HepG2 (cell line): ENCODE measurements around the gene RAB43. TPM values are rescaled to one million over a fixed set of nuclear protein-coding genes. Genes with fewer than 3 reads are reported as not detected.

ENCODE experiments used
- AFF4 ChIP-seq: sonication (generic); formaldehyde crosslinking; IDR thresholded peaks from 2 replicates; pipeline ENCODE4 v1.4.0; 2020; ENCODE audit warnings: missing genetic modification reagents
- DZIP1 ChIP-seq: sonication (generic); formaldehyde crosslinking; IDR thresholded peaks from 2 replicates; pipeline ENCODE4 v1.5.0; 2020; ENCODE audit warnings: mild to moderate bottlenecking, missing genetic modification reagents
- NFIC ChIP-seq: IDR thresholded peaks from 2 replicates; pipeline ENCODE4 v1.6.1; 2012; ENCODE audit warnings: mild to moderate bottlenecking, low read length, inconsistent platforms
- PRDM10 ChIP-seq: sonication (generic); formaldehyde crosslinking; IDR thresholded peaks from 2 replicates; pipeline ENCODE4 v1.4.0; 2020; ENCODE audit warnings: low read depth, missing genetic modification reagents
- TFAP4 ChIP-seq: sonication (generic); IDR thresholded peaks from 2 replicates; pipeline ENCODE4 v1.6.1; 2016; ENCODE audit warnings: low read depth, borderline replicate concordance
- ZNF124 ChIP-seq: sonication (generic); formaldehyde crosslinking; IDR thresholded peaks from 2 replicates; pipeline ENCODE4 v1.4.0; 2020; ENCODE audit warnings: missing genetic modification reagents
- ZNF558 ChIP-seq: sonication (generic); formaldehyde crosslinking; IDR thresholded peaks from 2 replicates; pipeline ENCODE4 v1.9.0; 2022; ENCODE audit warnings: mild to moderate bottlenecking, missing genetic modification reagents, borderline replicate concordance
- ZNF619 ChIP-seq: sonication (generic); formaldehyde crosslinking; IDR thresholded peaks from 2 replicates; pipeline ENCODE4 v1.4.0; 2020; ENCODE audit warnings: mild to moderate bottlenecking, missing genetic modification reagents
- polyA plus RNA-seq, 8 experiments: library from polyadenylated mRNA; depleted of rRNA in 3 of 8; stranded (reverse) in 7 of 8; unstranded in 1 of 8; fragments of >200 nt; fragmentation: Illumina TruSeq in 4 of 8; extraction: Trizol in 4 of 8; gene quantifications; 2 replicates each; pipeline versions ENCODE4 v1.2.1 to v1.2.3, GENCODE V29; 2011 to 2016; ENCODE audit warnings: low read depth in 4 of 8, missing spikeins in 1 of 8, mixed read lengths in 1 of 8; ENCODE audit not compliant: insufficient read depth in 1 of 8
- total RNA-seq, 5 experiments: library from RNA; depleted of rRNA; stranded (reverse); fragments of >200 nt; fragmentation: Illumina TruSeq; extraction: Trizol; gene quantifications; 2 replicates each; pipeline ENCODE4 v1.2.3, GENCODE V29; 2016; ENCODE audit warnings: low read depth in 1 of 5
- TF ChIP-seq, protein P1 (sequence below): sonication (generic); formaldehyde crosslinking; IDR thresholded peaks from 2 replicates; pipeline ENCODE4 v1.5.1; 2020; ENCODE audit warnings: mild to moderate bottlenecking, missing genetic modification reagents
- TF ChIP-seq, protein P2 (sequence below): sonication (generic); formaldehyde crosslinking; IDR thresholded peaks from 2 replicates; pipeline ENCODE4 v1.5.0; 2020; ENCODE audit warnings: missing genetic modification reagents

Gene RAB43
- total and polyA plus RNA-seq, 2 of the 13 experiments (the other 11 are each of a cell fraction or from before 2014, with no cell fraction given): 11.8 to 18.4 TPM

DNA sequence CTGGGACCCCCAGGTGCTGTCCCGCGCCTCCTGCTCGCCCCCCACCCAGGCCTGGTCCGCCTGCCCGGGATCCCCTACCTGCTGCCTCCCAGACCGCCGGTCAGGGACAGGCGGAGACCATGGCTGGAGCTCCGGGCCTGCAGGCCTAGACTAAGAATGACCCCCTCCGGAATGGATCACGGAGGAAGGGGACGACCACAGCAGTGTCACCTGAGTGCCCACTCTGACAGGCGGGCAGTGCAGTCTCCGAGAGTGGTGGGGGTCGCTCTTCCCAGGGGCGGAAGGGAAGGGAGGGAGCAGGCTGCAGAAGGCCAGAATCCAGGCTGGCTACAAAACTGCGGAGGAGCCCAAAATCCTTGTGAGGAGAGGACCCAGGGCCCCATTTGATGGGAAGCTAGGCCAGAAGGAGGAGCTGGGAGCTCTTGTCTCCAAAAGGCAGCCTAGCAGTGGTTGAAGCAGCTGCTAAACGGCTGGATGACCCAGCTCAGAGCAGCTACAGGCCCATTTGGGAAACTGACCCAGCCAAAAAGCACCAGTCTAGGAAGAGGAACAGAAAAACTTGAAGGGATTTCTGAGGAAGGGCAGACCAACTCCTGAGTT is 908 bp upstream of the RAB43 start (continued):
- no peak for TF ChIP-seq AFF4
- TF ChIP-seq ZNF619 (CRISPR knock-in tag): no peak
- TF ChIP-seq, protein P1, sequence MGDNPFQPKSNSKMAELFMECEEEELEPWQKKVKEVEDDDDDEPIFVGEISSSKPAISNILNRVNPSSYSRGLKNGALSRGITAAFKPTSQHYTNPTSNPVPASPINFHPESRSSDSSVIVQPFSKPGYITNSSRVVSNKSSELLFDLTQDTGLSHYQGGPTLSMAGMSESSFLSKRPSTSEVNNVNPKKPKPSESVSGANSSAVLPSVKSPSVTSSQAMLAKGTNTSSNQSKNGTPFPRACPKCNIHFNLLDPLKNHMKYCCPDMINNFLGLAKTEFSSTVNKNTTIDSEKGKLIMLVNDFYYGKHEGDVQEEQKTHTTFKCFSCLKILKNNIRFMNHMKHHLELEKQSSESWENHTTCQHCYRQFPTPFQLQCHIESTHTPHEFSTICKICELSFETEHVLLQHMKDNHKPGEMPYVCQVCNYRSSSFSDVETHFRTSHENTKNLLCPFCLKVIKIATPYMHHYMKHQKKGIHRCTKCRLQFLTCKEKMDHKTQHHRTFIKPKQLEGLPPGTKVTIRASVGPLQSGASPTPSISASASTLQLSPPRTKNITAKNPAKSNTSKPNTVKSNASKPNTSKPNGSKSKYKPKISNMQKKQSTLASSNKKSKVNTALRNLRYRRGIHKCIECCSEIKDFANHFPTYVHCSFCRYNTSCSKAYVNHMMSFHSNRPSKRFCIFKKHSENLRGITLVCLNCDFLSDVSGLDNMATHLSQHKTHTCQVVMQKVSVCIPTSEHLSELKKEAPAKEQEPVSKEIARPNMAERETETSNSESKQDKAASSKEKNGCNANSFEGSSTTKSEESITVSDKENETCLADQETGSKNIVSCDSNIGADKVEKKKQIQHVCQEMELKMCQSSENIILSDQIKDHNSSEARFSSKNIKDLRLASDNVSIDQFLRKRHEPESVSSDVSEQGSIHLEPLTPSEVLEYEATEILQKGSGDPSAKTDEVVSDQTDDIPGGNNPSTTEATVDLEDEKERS: 0 out of 2 replicates have a peak, but pooled peaks have one; percentile 41
- TF ChIP-seq NFIC: no peak
- peak; percentile 81; the same call in 1 of the 2 replicates for TF ChIP-seq ZNF558 (CRISPR knock-in tag)
- TF ChIP-seq, protein P2, sequence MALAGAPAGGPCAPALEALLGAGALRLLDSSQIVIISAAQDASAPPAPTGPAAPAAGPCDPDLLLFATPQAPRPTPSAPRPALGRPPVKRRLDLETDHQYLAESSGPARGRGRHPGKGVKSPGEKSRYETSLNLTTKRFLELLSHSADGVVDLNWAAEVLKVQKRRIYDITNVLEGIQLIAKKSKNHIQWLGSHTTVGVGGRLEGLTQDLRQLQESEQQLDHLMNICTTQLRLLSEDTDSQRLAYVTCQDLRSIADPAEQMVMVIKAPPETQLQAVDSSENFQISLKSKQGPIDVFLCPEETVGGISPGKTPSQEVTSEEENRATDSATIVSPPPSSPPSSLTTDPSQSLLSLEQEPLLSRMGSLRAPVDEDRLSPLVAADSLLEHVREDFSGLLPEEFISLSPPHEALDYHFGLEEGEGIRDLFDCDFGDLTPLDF (CRISPR knock-in tag): no peak
- TF ChIP-seq PRDM10 (CRISPR knock-in tag): no peak
- no peak for TF ChIP-seq TFAP4
- no peak for TF ChIP-seq ZNF124
- TF ChIP-seq DZIP1 (CRISPR knock-in tag): 0 out of 2 replicates have a peak, but pooled peaks have one; percentile 33
